ENCODE data around the gene HOXB1.

The HOXB1 gene

GRCh38 chr17:48554412-48555257, 23.8 kb upstream of the HOXB1 start:
- no peak for DNase-seq (ENCODE audit: low read depth in 2 of 2)

- no peak for DNase-seq (ENCODE audit: low read depth in 2 of 2)
These were observed 23.0 kb upstream of the HOXB1 start for GRCh38 chr17:48553826-48554225.

- no peak for DNase-seq (ENCODE audit: low read depth in 2 of 2)
These were observed 22.4 kb upstream of the HOXB1 start for GRCh38 chr17:48553190-48553547.

- no peak for DNase-seq (ENCODE audit: low read depth in 2 of 2)
These were observed 21.8 kb upstream of the HOXB1 start for GRCh38 chr17:48552466-48553189.

- no peak for DNase-seq (ENCODE audit: low read depth in 2 of 2)
These were observed 21.0 kb upstream of the HOXB1 start for GRCh38 chr17:48551596-48552465.

GRCh38 chr17:48551214-48551555, 20.4 kb upstream of the HOXB1 start:
- no peak for DNase-seq (ENCODE audit: low read depth in 2 of 2)

- DNase-seq (ENCODE audit: low read depth in 2 of 2) = no peak
These were observed 19.8 kb upstream of the HOXB1 start for GRCh38 chr17:48550502-48551213.

GRCh38 chr17:48549914-48550501, 19.2 kb upstream of the HOXB1 start:
- DNase-seq (ENCODE audit: low read depth in 2 of 2) = no peak

GRCh38 chr17:48549281-48549630, 18.4 kb upstream of the HOXB1 start:
- no peak for DNase-seq (ENCODE audit: low read depth in 2 of 2)

- no peak for DNase-seq (ENCODE audit: low read depth in 2 of 2)
These were observed 17.9 kb upstream of the HOXB1 start for GRCh38 chr17:48548523-48549280.

GRCh38 chr17:48547808-48548522, 17.2 kb upstream of the HOXB1 start:
- DNase-seq (ENCODE audit: low read depth in 2 of 2) = no peak

GRCh38 chr17:48546924-48547807, 16.4 kb upstream of the HOXB1 start:
- no peak for DNase-seq (ENCODE audit: low read depth in 2 of 2)

GRCh38 chr17:48546137-48546923, 15.5 kb upstream of the HOXB1 start:
- DNase-seq (ENCODE audit: low read depth in 2 of 2) = no peak

GRCh38 chr17:48545539-48545938, 14.7 kb upstream of the HOXB1 start:
- no peak for DNase-seq (ENCODE audit: low read depth in 2 of 2)

GRCh38 chr17:48545022-48545375, 14.2 kb upstream of the HOXB1 start, which contains the start of gene HOXB2:
HOXB2 (minus strand) TSS chr17:48545109; CDS start chr17:48544911, 198 bp downstream.
- DNase-seq (ENCODE audit: low read depth in 2 of 2) = no peak

GRCh38 chr17:48544349-48545021, 13.7 kb upstream of the HOXB1 start:
- no peak for DNase-seq (ENCODE audit: low read depth in 2 of 2)

- DNase-seq (ENCODE audit: low read depth in 2 of 2) = no peak
These were observed 13.1 kb upstream of the HOXB1 start for GRCh38 chr17:48543854-48544348.

All from stimulated activated CD8-positive, alpha-beta memory T cell treated with anti-CD3 and anti-CD28 coated beads, Interleukin-7, amount 100 ng/mL, for 1 hour (primary cell).